Measurements from ENCODE around the gene ANAPC5. TPM values are rescaled to one million over a fixed set of nuclear protein-coding genes. Genes with fewer than 3 reads are reported as not detected.

ANAPC5 gene
- total and polyA plus RNA-seq, 7 experiments from 2014 or later: 88.1 to 172 (median 141) TPM

DNA sequence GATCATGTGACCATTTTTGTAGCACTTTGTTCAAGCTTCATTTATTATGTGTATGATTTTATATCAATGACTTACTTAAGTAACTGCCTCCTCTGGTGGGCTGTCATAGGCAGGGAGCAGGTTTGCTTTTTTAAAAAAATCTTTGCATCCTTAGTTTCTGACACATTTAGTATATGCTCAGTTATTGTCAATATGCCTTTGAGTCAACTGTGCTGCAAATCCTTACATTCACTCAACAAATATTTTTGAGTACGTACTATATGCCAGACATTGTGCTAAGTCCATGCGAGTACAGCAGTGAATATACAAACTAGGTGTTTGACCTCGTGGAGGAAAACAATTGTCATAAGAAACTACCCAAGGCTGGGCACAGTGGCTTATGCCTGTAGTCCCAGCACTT, 4.4 kb upstream of the ANAPC5 start:
- intact Hi-C loops (cut with micrococcal nuclease): no loop called here
- no peaks in the 10 kb centered on the region for H3K4me1 ChIP-seq (ENCODE audit: control insufficient read depth in 2 of 2, insufficient read depth in 2 of 2, low read length in 2 of 2)
- no peak for ATAC-seq
- no peaks in the 10 kb centered on the region for H3K27me3 ChIP-seq (ENCODE audit: control insufficient read depth in 2 of 2, insufficient read depth in 2 of 2, low read length in 2 of 2)
- CTCF ChIA-PET: no interaction called here
- DNase-seq: no peak
- no peak overlapping the region for H3K4me3 ChIP-seq (ENCODE audit: low read length)
- Mint-ChIP-seq H3K27ac (peak overlapping the region in 1 of 9 donors; percentile 15), H3K4me3 (no peak overlapping the region), H3K27me3 (peaks cover 0 to 5% (median 0%) of the 10 kb centered on the region in 5 donors), H3K36me3 (no peaks in the 10 kb centered on the region), H3K4me1 (peaks cover 12 to 20% (median 14%) of the 10 kb centered on the region in 7 donors), H3K9me3 (peaks cover 0 to 2% (median 0%) of the 10 kb centered on the region in 11 donors)
- POLR2A ChIA-PET: no interaction called here
- no peaks in the 10 kb centered on the region for H3K9me3 ChIP-seq (ENCODE audit: control insufficient read depth in 2 of 3, low read length in 3 of 3)
- no peak overlapping the region for H3K27ac ChIP-seq (ENCODE audit: low read depth, low read length)
- no peaks in the 10 kb centered on the region for H3K36me3 ChIP-seq (ENCODE audit: control insufficient read depth in 2 of 3, insufficient read depth in 3 of 3, low read length in 3 of 3)

DNA sequence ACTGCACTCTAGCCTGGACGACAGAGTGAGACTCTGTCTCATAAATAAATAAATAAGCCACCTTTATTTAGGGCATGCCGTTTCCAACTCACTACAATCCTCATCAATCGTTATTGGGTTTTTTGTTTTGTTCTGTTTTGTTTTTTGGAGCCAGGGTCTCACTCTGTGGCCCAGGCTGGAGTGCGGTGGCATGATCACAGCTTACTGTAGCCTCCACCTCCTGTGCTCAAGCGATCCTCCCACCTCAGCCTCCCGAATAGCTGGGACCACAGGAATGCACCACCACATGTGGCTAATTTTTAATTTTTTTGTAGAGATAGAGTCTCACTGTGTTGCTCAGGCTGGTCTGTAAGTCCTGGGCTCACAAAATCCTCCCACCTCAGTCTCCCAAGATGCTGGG, 3.6 kb upstream of the ANAPC5 start:
- Histone ChIP-seq H3K27me3 (ENCODE audit: control insufficient read depth in 2 of 2, insufficient read depth in 2 of 2, low read length in 2 of 2) (no peaks in the 10 kb centered on the region), H3K4me1 (ENCODE audit: control insufficient read depth in 2 of 2, insufficient read depth in 2 of 2, low read length in 2 of 2) (peaks cover 3 to 4% of the 10 kb centered on the region in 2 donors), H3K27ac (ENCODE audit: low read depth, low read length) (no peak overlapping the region), H3K4me3 (ENCODE audit: low read length) (no peak overlapping the region), H3K36me3 (ENCODE audit: control insufficient read depth in 2 of 3, insufficient read depth in 3 of 3, low read length in 3 of 3) (no peaks in the 10 kb centered on the region), H3K9me3 (ENCODE audit: control insufficient read depth in 2 of 3, low read length in 3 of 3) (no peaks in the 10 kb centered on the region)
- H3K9me3 Mint-ChIP-seq: peaks cover 0 to 2% (median 0%) of the 10 kb centered on the region in 11 donors
- CTCF ChIA-PET: interaction anchor here (0.6 kb wide), 1 partner anchor 858 kb away, joined by 5 read pairs; no protein-coding TSS in a partner anchor
- no peak overlapping the region for H3K27ac Mint-ChIP-seq
- intact Hi-C loops (cut with micrococcal nuclease): no loop called here
- H3K27me3 Mint-ChIP-seq: peaks cover 0 to 5% (median 0%) of the 10 kb centered on the region in 5 donors
- H3K4me3 Mint-ChIP-seq: no peak overlapping the region
- peaks cover 14 to 26% (median 17%) of the 10 kb centered on the region in 7 donors for H3K4me1 Mint-ChIP-seq
- POLR2A ChIA-PET: no interaction called here
- DNase-seq (no peak), ATAC-seq (no peak)
- no peaks in the 10 kb centered on the region for H3K36me3 Mint-ChIP-seq

DNA sequence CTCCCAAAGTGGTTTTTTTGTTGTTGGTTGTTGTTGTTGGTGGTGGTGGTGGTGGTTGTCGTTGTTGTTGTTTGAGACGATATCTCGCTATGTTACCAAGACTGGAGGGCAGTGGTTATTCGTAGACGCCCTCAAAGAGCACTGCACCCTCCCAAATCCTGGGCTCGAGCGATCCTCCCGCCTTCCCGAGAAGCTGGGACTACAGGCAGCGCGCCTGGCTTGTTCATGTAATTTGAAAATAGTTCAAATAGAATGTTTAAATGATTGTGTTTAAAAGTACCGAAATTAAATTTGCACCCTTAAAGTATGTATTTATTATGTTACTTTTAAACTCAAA, 439 bp upstream of the ANAPC5 start:
- ATAC-seq (peak; percentile 5), DNase-seq (no peak)
- ChIA-PET CTCF (no interaction called here), POLR2A (interaction anchor here (0.6 to 4.2 kb wide), 7 partner anchors 20 to 536 kb away, joined by 3 to 45 read pairs (median 5); partner anchors contain the start of genes PSMD9 and RNF34)
- intact Hi-C loops (cut with micrococcal nuclease): loop anchor here (1.0 to 5.0 kb wide), 9 partner anchors 18 to 666 kb away; partner anchors contain the start of genes P2RX4 (in 2 of the 2), RNF34 (in 2 of the 2), CAMKK2 (in 1 of the 2) and MLEC (in 1 of the 2)
- Histone ChIP-seq H3K36me3 (ENCODE audit: control insufficient read depth in 2 of 3, insufficient read depth in 3 of 3, low read length in 3 of 3) (no peaks in the 10 kb centered on the region), H3K4me3 (ENCODE audit: low read length) (peak overlapping the region; percentile 99), H3K9me3 (ENCODE audit: control insufficient read depth in 2 of 3, low read length in 3 of 3) (no peaks in the 10 kb centered on the region), H3K4me1 (ENCODE audit: control insufficient read depth in 2 of 2, insufficient read depth in 2 of 2, low read length in 2 of 2) (peaks cover 6 to 7% of the 10 kb centered on the region in 2 donors), H3K27me3 (ENCODE audit: control insufficient read depth in 2 of 2, insufficient read depth in 2 of 2, low read length in 2 of 2) (no peaks in the 10 kb centered on the region), H3K27ac (ENCODE audit: low read depth, low read length) (peak overlapping the region; percentile 78)
- Mint-ChIP-seq H3K9me3 (peaks cover 0 to 2% (median 0%) of the 10 kb centered on the region in 11 donors), H3K27me3 (peaks cover 0 to 5% (median 0%) of the 10 kb centered on the region in 5 donors), H3K27ac (peak overlapping the region; percentile 90 to 100 (median 98)), H3K4me1 (peaks cover 23 to 54% (median 38%) of the 10 kb centered on the region in 7 donors), H3K4me3 (peak overlapping the region; percentile 88 to 100 (median 97)), H3K36me3 (peaks cover 0 to 3% (median 0%) of the 10 kb centered on the region in 5 donors)

DNA sequence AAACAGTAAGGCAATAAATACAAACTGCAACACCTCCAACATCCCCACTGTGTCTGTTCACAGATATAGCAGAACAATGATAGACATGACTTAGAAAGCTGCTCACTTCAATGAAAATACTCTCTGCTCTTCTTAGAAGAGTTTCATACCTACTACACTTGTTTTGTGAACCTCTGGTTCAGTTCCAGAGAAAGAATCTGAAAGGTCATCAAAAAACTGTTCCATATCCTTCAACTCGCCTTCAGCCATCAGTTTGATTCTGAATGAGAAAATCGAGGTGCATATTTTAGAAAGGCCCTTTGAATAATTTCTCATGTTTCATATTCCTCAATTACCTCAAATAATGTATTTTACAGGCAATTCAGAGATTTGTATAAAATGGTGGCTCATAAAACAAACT, 5.5 kb downstream of the ANAPC5 start:
- ChIA-PET POLR2A (interaction anchor here (0.5 to 1.3 kb wide), 2 partner anchors 54 to 777 kb away, joined by 3 to 4 read pairs; partner anchors contain the start of gene RNF34), CTCF (interaction anchor here (2.4 kb wide), 1 partner anchor 10 kb away, joined by 7 read pairs; no protein-coding TSS in a partner anchor)
- intact Hi-C loops (cut with micrococcal nuclease): no loop called here
- H3K4me1 ChIP-seq (ENCODE audit: control insufficient read depth in 2 of 2, insufficient read depth in 2 of 2, low read length in 2 of 2): peaks cover 6 to 7% of the 10 kb centered on the region in 2 donors
- H3K27me3 ChIP-seq (ENCODE audit: control insufficient read depth in 2 of 2, insufficient read depth in 2 of 2, low read length in 2 of 2): no peaks in the 10 kb centered on the region
- no peak for ATAC-seq
- no peaks in the 10 kb centered on the region for H3K9me3 Mint-ChIP-seq
- H3K9me3 ChIP-seq (ENCODE audit: control insufficient read depth in 2 of 3, low read length in 3 of 3): no peaks in the 10 kb centered on the region
- no peaks in the 10 kb centered on the region for H3K27me3 Mint-ChIP-seq
- DNase-seq: no peak
- H3K4me3 Mint-ChIP-seq: no peak overlapping the region
- H3K27ac ChIP-seq (ENCODE audit: low read depth, low read length): no peak overlapping the region
- H3K27ac Mint-ChIP-seq: peak overlapping the region in 1 of 9 donors; percentile 38
- H3K4me1 Mint-ChIP-seq: peaks cover 29 to 57% (median 51%) of the 10 kb centered on the region in 7 donors
- peaks cover 6 to 50% (median 18%) of the 10 kb centered on the region in 3 experiments for H3K36me3 ChIP-seq (ENCODE audit: control insufficient read depth in 2 of 3, insufficient read depth in 3 of 3, low read length in 3 of 3)
- peaks cover 15 to 36% (median 22%) of the 10 kb centered on the region in 5 donors for H3K36me3 Mint-ChIP-seq
- H3K4me3 ChIP-seq (ENCODE audit: low read length): no peak overlapping the region

DNA sequence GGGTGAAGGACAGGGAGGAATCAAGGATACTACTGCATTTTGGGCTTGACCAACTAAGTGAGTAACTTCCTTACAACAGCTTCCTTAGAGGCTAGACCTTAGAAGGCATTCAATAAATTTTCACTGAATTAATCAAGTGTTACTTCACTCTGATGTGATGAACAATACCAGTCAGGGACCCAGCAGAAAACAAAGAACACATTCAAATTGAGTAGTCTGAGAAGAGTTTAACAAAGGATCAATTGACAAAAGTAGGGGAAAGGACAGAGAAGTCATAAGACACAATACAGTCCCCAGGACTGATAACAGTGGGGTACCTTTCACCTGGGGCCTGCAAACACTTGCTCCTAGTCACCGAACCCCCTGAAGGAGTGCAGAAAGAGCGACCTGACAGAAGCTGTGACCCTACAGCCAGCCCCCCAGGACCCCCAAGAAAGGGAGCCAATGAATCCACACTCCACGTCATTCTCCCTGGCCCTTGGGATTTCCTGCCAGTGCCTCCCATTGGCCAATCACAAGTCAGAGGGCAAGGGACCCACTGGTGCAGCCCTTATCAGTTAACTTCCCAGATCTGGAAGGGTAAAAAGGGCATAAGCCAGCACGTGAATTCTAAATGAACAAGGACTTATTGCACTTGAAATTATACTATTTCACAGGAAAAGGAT, 6.9 kb downstream of the ANAPC5 start:
- Histone ChIP-seq H3K27ac (ENCODE audit: low read depth, low read length) (no peak overlapping the region), H3K4me1 (ENCODE audit: control insufficient read depth in 2 of 2, insufficient read depth in 2 of 2, low read length in 2 of 2) (no peaks in the 10 kb centered on the region), H3K4me3 (ENCODE audit: low read length) (no peak overlapping the region), H3K27me3 (ENCODE audit: control insufficient read depth in 2 of 2, insufficient read depth in 2 of 2, low read length in 2 of 2) (no peaks in the 10 kb centered on the region), H3K9me3 (ENCODE audit: control insufficient read depth in 2 of 3, low read length in 3 of 3) (no peaks in the 10 kb centered on the region), H3K36me3 (ENCODE audit: control insufficient read depth in 2 of 3, insufficient read depth in 3 of 3, low read length in 3 of 3) (peaks cover 12 to 65% (median 18%) of the 10 kb centered on the region in 3 experiments)
- intact Hi-C loops (cut with micrococcal nuclease): no loop called here
- Mint-ChIP-seq H3K9me3 (no peaks in the 10 kb centered on the region), H3K4me1 (peaks cover 21 to 47% (median 39%) of the 10 kb centered on the region in 7 donors), H3K27ac (peak overlapping the region in 7 of 9 donors; percentile 9 to 79 (median 47)), H3K36me3 (peaks cover 15 to 48% (median 26%) of the 10 kb centered on the region in 5 donors), H3K4me3 (no peak overlapping the region), H3K27me3 (no peaks in the 10 kb centered on the region)
- ChIA-PET POLR2A (no interaction called here), CTCF (no interaction called here)
- no peak for DNase-seq
- no peak for ATAC-seq

DNA sequence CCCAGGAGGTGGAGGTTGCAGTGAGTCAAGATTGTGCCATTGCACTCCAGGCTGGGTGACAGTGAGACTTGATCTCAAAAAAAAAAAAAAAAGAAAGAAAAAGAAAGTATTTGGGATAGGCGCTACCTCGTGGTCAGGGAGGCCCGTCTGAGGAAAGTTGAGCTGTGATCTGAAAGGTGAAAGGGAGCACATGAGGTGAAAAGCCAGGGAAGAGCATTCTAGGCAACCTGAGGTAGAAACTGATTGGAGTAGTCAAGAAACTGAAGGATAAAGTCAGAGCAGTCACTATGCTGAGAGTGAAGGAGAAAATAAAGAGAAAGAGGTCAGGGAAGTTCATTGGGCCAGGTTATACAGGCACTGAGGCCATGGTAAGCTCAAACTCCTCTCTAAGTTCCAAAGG, 7.7 kb downstream of the ANAPC5 start:
- ChIA-PET CTCF (interaction anchor here (1.3 kb wide), 1 partner anchor 98 kb away, joined by 4 read pairs; no protein-coding TSS in a partner anchor), POLR2A (no interaction called here)
- no peaks in the 10 kb centered on the region for H3K27me3 ChIP-seq (ENCODE audit: control insufficient read depth in 2 of 2, insufficient read depth in 2 of 2, low read length in 2 of 2)
- no peaks in the 10 kb centered on the region for H3K9me3 Mint-ChIP-seq
- intact Hi-C loops (cut with micrococcal nuclease): no loop called here
- no peaks in the 10 kb centered on the region for H3K9me3 ChIP-seq (ENCODE audit: control insufficient read depth in 2 of 3, low read length in 3 of 3)
- peaks cover 12 to 68% (median 18%) of the 10 kb centered on the region in 3 experiments for H3K36me3 ChIP-seq (ENCODE audit: control insufficient read depth in 2 of 3, insufficient read depth in 3 of 3, low read length in 3 of 3)
- no peak overlapping the region for H3K27ac ChIP-seq (ENCODE audit: low read depth, low read length)
- H3K27ac Mint-ChIP-seq: peak overlapping the region in 6 of 9 donors; percentile 9 to 81 (median 54)
- H3K27me3 Mint-ChIP-seq: no peaks in the 10 kb centered on the region
- peaks cover 15 to 48% (median 26%) of the 10 kb centered on the region in 5 donors for H3K36me3 Mint-ChIP-seq
- H3K4me1 Mint-ChIP-seq: peaks cover 18 to 39% (median 35%) of the 10 kb centered on the region in 7 donors
- no peak for DNase-seq
- no peak overlapping the region for H3K4me3 ChIP-seq (ENCODE audit: low read length)
- H3K4me3 Mint-ChIP-seq: no peak overlapping the region
- H3K4me1 ChIP-seq (ENCODE audit: control insufficient read depth in 2 of 2, insufficient read depth in 2 of 2, low read length in 2 of 2): no peaks in the 10 kb centered on the region
- no peak for ATAC-seq

Measured in naive thymus-derived CD4-positive, alpha-beta T cell (primary cell).